GM18507 (cell line): ENCODE results near the gene TMEM214.

Experiments
- DNase-seq: peaks from one replicate; pipeline ENCODE4 v3.0.0; 2011; ENCODE audit warnings: low read depth; ENCODE audit not compliant: insufficient read length; ENCODE audit errors: extremely low spot score
- FAIRE-seq: peaks from 2 replicates; lab custom pipeline; 2011; peaks lifted over from hg19 to GRCh38; lab: Jason Lieb, UNC

TMEM214 gene

GRCh38 chr2:27038012-27038411 is 5.2 kb downstream of the TMEM214 start:
- no peak for DNase-seq
- FAIRE-seq, result no peak

GRCh38 chr2:27038631-27039339 is 6.0 kb downstream of the TMEM214 start:
- DNase-seq, result no peak
- FAIRE-seq, result no peak

- FAIRE-seq (no peak), DNase-seq (no peak)
Measured at GRCh38 chr2:27039426-27039825, 6.7 kb downstream of the TMEM214 start.

GRCh38 chr2:27039871-27040270 is 7.1 kb downstream of the TMEM214 start:
- DNase-seq (no peak), FAIRE-seq (no peak)

GRCh38 chr2:27040282-27040681 is 7.5 kb downstream of the TMEM214 start:
- FAIRE-seq (no peak), DNase-seq (no peak)

- FAIRE-seq, result no peak
- no peak for DNase-seq
Measured at GRCh38 chr2:27041752-27042151, 9.0 kb downstream of the TMEM214 start.

GRCh38 chr2:27042159-27042661 is 9.4 kb downstream of the TMEM214 start:
- DNase-seq (no peak), FAIRE-seq (peak; percentile 80)

GRCh38 chr2:27042985-27043634 is 10.3 kb downstream of the TMEM214 start:
- FAIRE-seq, result no peak

GRCh38 chr2:27049422-27050280 is 16.9 kb downstream of the TMEM214 start:
- DNase-seq (peak; percentile 53), FAIRE-seq (no peak)

More at GRCh38 chr2:27042985-27043634, 10.3 kb downstream of the TMEM214 start:
- DNase-seq, result no peak

- FAIRE-seq (no peak), DNase-seq (peak; percentile 72)
Measured at GRCh38 chr2:27050281-27050995, 17.7 kb downstream of the TMEM214 start.

GRCh38 chr2:27050996-27051901 is 18.5 kb downstream of the TMEM214 start, which contains the start of gene AGBL5:
TSS of gene AGBL5 (plus strand) at chr2:27051668. CDS start at chr2:27052959, 1,291 bp downstream.
- FAIRE-seq (peak; percentile 85), DNase-seq (peak; percentile 98)

GRCh38 chr2:27051902-27052645 is 19.3 kb downstream of the TMEM214 start:
- DNase-seq (no peak), FAIRE-seq (no peak)

- DNase-seq, result no peak
- FAIRE-seq, result no peak
Measured at GRCh38 chr2:27053321-27053720, 20.6 kb downstream of the TMEM214 start.

- FAIRE-seq (no peak), DNase-seq (no peak)
Measured at GRCh38 chr2:27053776-27054175, 21.0 kb downstream of the TMEM214 start.

GRCh38 chr2:27054721-27055120 is 22.0 kb downstream of the TMEM214 start:
- DNase-seq, result no peak
- no peak for FAIRE-seq

- no peak for DNase-seq
- no peak for FAIRE-seq
Measured at GRCh38 chr2:27057184-27057583, 24.4 kb downstream of the TMEM214 start.

GRCh38 chr2:27058210-27058609 is 25.4 kb downstream of the TMEM214 start:
- DNase-seq, result no peak
- no peak for FAIRE-seq
